ENCODE measurements around the gene TNRC18. TPM values are rescaled to one million over a fixed set of nuclear protein-coding genes. Genes with fewer than 3 reads are reported as not detected.

TNRC18 gene
- total RNA-seq, 6 experiments from 2014 or later, result 70.6 to 87.1 (median 79.9) TPM

- Mint-ChIP-seq H3K27ac (no peak overlapping the region), H3K4me1 (ENCODE audit: low read depth) (no peaks in the 10 kb centered on the region)
- DNase-seq, result no peak
Observed at GRCh38 chr7:5303061-5303460, 120.6 kb downstream of the TNRC18 start.

GRCh38 chr7:5302577-5302976, 121.1 kb downstream of the TNRC18 start:
- Mint-ChIP-seq H3K4me1 (ENCODE audit: low read depth) (no peaks in the 10 kb centered on the region), H3K4me3 (no peak overlapping the region), H3K27ac (no peak overlapping the region), H3K27me3 (ENCODE audit: insufficient read depth) (peaks cover 22% of the 10 kb centered on the region), H3K9me3 (no peaks in the 10 kb centered on the region), H3K36me3 (ENCODE audit: low read depth) (no peaks in the 10 kb centered on the region)
- peak; percentile 19; the same call in 1 of the 2 replicates for TF ChIP-seq CTCF (IDR thresholded peaks at IDR 0.05)
- DNase-seq, result no peak

More at GRCh38 chr7:5303061-5303460, 120.6 kb downstream of the TNRC18 start:
- Mint-ChIP-seq H3K4me3 (no peak overlapping the region), H3K36me3 (ENCODE audit: low read depth) (0 out of 2 replicates have a peak, but pooled peaks cover under 1% of the 10 kb centered on the region), H3K9me3 (no peaks in the 10 kb centered on the region), H3K27me3 (ENCODE audit: insufficient read depth) (peaks cover 22% of the 10 kb centered on the region)
- TF ChIP-seq CTCF (IDR thresholded peaks at IDR 0.05), result no peak

GRCh38 chr7:5300366-5300765, 123.3 kb downstream of the TNRC18 start:
- Mint-ChIP-seq H3K27ac (no peak overlapping the region), H3K4me3 (no peak overlapping the region), H3K36me3 (ENCODE audit: low read depth) (no peaks in the 10 kb centered on the region), H3K9me3 (no peaks in the 10 kb centered on the region), H3K27me3 (ENCODE audit: insufficient read depth) (peaks cover 19% of the 10 kb centered on the region), H3K4me1 (ENCODE audit: low read depth) (no peaks in the 10 kb centered on the region)
- DNase-seq, result no peak
- TF ChIP-seq CTCF (IDR thresholded peaks at IDR 0.05), result no peak

GRCh38 chr7:5296611-5297226, 126.9 kb downstream of the TNRC18 start:
- Mint-ChIP-seq H3K27me3 (ENCODE audit: insufficient read depth) (peaks cover 17% of the 10 kb centered on the region), H3K4me3 (no peak overlapping the region), H3K9me3 (peaks cover 7% of the 10 kb centered on the region), H3K36me3 (ENCODE audit: low read depth) (peaks cover 6% of the 10 kb centered on the region; the same call in 1 of the 2 replicates), H3K27ac (no peak overlapping the region), H3K4me1 (ENCODE audit: low read depth) (no peaks in the 10 kb centered on the region)
- no peak for DNase-seq
- no peak for TF ChIP-seq CTCF (IDR thresholded peaks at IDR 0.05)

- Mint-ChIP-seq H3K36me3 (ENCODE audit: low read depth) (peaks cover 6% of the 10 kb centered on the region; the same call in 1 of the 2 replicates), H3K4me1 (ENCODE audit: low read depth) (no peaks in the 10 kb centered on the region), H3K4me3 (no peak overlapping the region), H3K27me3 (ENCODE audit: insufficient read depth) (peaks cover 16% of the 10 kb centered on the region), H3K9me3 (peaks cover 7% of the 10 kb centered on the region), H3K27ac (no peak overlapping the region)
- TF ChIP-seq CTCF (IDR thresholded peaks at IDR 0.05), result no peak
- no peak for DNase-seq
Observed at GRCh38 chr7:5296015-5296610, 127.5 kb downstream of the TNRC18 start.

Data from HFFc6 (cell line).